Measurements from ENCODE around the gene BAZ1B.

DNA sequence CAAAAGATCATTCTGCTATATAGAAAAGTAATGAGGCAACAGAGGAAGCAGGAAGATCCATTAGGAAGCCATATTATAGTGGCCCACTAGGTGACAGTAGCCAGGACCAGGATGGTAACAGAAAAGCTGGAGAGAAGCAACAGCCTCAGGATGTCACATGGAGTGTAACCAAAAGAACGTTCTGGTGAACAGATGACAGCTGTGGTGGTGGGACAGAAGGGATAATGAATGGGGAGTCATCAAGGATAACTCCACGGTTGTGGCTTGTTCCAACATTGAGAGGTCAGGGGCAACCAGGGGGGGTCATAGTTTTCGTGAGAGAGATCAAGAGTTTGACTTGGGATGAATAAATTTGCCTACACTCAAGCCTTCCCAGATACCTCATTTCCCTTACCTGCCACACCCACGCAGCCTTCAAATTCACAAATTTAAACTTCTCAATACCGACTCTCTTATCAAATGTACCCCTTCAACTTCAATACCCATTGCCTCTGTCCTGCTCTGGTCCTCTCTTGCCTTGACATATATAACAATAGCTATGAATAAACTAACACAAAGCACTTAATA lies 47.0 kb upstream of the BAZ1B start:
- TF ChIP-seq, protein P1, sequence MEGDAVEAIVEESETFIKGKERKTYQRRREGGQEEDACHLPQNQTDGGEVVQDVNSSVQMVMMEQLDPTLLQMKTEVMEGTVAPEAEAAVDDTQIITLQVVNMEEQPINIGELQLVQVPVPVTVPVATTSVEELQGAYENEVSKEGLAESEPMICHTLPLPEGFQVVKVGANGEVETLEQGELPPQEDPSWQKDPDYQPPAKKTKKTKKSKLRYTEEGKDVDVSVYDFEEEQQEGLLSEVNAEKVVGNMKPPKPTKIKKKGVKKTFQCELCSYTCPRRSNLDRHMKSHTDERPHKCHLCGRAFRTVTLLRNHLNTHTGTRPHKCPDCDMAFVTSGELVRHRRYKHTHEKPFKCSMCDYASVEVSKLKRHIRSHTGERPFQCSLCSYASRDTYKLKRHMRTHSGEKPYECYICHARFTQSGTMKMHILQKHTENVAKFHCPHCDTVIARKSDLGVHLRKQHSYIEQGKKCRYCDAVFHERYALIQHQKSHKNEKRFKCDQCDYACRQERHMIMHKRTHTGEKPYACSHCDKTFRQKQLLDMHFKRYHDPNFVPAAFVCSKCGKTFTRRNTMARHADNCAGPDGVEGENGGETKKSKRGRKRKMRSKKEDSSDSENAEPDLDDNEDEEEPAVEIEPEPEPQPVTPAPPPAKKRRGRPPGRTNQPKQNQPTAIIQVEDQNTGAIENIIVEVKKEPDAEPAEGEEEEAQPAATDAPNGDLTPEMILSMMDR (IDR thresholded peaks at IDR 0.05) = no peak
- TF ChIP-seq, protein P2, sequence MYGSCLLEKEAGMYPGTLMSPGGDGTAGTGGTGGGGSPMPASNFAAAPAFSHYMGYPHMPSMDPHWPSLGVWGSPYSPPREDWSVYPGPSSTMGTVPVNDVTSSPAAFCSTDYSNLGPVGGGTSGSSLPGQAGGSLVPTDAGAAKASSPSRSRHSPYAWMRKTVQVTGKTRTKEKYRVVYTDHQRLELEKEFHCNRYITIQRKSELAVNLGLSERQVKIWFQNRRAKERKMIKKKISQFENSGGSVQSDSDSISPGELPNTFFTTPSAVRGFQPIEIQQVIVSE (CRISPR knock-in tag; IDR thresholded peaks at IDR 0.05; ENCODE audit: borderline replicate concordance) = no peak
- TF ChIP-seq, protein P3, sequence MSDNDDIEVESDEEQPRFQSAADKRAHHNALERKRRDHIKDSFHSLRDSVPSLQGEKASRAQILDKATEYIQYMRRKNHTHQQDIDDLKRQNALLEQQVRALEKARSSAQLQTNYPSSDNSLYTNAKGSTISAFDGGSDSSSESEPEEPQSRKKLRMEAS (CRISPR knock-in tag; IDR thresholded peaks at IDR 0.05) = no peak
- no peak for TF ChIP-seq FOXJ3 (CRISPR knock-in tag; IDR thresholded peaks at IDR 0.05; ENCODE audit: borderline replicate concordance)
- TF ChIP-seq, protein P4, sequence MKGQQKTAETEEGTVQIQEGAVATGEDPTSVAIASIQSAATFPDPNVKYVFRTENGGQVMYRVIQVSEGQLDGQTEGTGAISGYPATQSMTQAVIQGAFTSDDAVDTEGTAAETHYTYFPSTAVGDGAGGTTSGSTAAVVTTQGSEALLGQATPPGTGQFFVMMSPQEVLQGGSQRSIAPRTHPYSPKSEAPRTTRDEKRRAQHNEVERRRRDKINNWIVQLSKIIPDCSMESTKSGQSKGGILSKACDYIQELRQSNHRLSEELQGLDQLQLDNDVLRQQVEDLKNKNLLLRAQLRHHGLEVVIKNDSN (CRISPR knock-in tag; IDR thresholded peaks at IDR 0.05) = no peak

Data from WTC11 (cell line).